EH (cell line): ENCODE results near the gene GPRC5C.

Experiments
- DNase-seq: peaks from one replicate; pipeline ENCODE4 v3.0.0-alpha.2; 2015; ENCODE audit warnings: low read depth

Gene GPRC5C

DNA sequence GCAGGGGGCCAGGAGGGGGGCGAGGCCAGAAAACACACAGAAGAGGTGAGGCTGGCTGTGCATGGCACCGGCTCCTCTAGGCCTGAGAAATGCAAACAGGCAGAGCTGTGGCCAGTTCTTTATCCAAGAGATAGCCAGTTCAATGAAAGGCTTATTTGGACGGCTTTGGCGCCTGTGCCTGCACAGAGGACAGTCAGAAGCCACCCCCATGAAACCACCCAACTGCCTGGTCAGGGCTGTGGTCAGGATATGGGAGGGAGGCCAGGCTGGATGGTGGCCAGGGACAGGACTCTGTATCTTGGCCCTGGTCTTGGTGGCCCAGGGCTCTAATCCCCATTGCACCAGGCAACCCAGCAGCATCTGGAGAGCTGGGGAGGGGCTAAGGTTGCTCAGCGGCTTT is 24.5 kb upstream of the GPRC5C start:
- DNase-seq: no peak

DNA sequence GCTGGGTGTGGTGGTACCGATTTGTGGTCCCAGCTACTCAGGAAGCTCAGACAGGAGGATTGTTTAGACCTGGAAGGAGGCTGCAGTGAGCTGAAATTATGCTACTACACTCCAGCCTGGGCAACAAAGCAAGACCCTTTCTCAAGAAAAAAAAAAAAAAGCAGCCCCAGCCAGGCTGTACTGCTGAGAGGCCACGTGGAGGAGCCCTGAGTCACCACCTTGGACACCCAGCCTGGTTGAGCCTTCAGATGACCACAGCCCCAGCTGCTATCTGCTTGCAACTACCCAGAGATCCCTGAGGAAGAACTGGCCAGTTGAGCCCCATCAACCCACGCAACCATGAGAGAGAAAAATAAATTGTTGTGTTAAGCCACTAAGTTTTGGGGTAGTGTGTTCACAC is 23.6 kb upstream of the GPRC5C start:
- no peak for DNase-seq

DNA sequence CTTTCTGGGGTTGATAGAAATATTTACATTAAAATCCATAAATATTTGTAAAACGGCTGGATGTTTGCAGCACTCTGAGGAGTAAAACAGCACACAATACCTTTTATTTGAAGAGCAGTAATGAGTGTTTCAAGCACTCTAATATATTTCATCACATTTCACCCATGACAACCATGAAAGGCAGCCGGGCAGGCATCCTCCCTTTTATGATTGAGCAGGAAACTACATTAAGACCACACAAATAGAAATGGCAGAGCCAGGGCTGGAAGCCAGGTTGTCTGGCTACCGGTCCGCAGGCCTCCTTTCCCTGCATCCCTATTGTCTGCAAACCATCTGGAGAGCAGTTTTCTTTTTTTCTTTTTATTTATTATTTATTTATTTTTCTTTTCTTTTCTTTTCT is 23.1 kb upstream of the GPRC5C start:
- DNase-seq: no peak

DNA sequence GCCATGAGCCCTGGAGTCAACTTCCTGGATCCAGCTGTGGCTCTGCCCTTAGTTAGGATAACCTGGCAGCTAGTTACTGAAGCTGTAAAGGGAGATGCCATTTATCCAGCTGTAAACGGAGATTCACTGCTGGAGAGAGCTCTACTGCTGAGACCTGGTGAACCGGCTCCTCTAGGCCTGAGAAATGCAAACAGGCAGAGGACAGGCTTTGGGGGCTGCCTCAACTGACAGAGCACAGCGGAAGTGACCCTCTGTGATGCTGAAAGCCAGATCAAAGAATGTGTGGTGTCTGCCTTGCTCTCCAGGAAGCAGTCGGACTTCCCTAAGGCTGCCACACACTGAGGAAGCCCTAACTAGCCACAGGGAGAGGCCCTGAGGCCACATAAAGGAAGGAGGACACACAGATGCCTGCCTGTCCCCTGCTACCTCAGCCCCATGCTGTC is 21.9 kb upstream of the GPRC5C start:
- DNase-seq: no peak

DNA sequence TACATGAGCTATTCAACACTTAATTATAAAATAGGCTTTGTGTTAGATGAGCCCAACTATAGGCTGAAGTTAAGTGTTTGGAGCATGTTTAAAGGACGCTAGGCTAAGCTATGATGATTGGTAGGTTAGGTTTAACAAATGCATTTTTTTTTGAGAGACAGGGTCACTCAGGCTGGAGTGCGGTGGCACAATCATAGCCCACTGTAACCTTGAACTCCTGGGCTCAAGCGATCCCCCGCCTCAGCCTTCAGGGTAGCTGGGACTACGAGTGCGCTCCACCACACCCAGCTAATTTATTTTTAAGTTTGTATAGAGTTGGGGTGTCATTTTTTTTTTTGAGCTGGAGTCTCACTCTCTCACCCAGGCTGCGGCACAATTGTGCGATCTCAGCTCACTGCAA is 19.3 kb upstream of the GPRC5C start:
- no peak for DNase-seq

DNA sequence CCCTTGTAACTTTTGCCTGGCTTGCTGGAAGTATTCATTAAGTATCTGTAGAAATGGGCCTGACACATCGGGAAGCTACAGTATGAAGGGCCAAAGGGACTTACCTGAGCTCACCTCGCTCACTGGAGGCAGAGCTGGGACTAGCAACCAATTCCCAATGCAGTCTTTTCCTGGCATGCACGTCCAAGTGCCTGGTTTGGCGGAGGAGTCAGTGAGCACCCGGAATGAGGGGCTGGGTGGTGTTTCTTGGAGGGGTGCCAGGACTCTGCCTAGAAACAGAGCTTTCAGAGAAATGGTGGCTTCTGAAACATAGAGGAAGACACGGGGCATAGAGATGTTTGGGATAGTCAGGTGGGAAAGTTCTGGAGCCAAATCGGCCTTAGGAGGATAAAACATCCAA is 18.4 kb upstream of the GPRC5C start:
- no peak for DNase-seq

DNA sequence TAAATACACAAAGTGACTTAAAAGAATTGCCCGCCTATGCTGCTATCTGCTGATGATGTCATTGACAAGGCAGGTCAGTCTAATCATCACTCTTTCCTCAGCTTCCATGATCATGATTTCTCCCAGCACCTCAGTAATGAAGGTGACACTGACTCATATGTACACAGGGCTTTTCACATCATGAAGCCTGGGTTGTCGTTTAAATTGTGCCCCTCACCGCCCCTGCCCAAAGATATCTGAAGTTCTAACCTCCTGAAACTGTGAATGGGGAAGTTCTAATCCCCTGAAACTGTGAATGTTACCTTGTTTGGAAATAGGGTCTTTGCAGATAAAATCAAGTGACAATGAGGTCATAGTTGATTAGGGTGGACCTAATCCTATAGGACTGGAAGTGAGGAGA is 17.4 kb upstream of the GPRC5C start:
- no peak for DNase-seq

DNA sequence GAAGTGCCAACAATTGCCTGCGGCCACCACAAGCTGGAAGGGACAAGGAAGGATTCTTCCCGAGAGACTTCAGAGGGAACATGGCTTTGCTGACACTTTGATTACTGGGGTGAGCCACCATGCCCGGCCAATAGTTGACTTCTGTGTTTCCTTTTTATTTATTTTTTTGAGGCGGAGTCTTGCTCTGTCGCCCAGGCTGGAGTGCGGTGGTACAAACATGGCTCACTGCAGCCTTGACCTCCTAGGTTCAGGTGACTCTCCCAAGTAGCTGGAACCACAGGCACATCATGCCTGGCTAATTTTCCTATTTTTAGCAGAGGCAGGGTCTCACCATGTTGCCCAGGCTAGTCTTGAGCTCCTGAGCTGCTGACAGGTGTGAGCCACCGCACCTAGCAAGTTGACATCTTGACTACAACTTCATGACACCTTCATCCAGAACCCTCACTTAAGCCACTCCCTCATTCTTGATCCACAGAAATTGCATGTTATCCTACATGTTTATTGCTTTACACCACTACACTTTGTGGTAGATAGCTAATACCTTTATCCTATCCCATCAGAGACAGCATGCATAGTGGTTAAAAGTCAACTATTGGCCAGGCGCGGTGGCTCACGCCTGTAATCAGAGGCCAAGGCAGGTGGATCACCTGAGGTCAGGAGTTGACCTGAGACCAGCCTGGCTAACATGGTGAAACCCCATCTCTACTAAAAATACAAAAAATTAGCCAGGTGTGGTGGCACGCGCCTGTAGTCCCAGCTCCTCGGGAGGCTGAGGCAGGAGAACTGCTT is 16.1 kb upstream of the GPRC5C start:
- DNase-seq: no peak

DNA sequence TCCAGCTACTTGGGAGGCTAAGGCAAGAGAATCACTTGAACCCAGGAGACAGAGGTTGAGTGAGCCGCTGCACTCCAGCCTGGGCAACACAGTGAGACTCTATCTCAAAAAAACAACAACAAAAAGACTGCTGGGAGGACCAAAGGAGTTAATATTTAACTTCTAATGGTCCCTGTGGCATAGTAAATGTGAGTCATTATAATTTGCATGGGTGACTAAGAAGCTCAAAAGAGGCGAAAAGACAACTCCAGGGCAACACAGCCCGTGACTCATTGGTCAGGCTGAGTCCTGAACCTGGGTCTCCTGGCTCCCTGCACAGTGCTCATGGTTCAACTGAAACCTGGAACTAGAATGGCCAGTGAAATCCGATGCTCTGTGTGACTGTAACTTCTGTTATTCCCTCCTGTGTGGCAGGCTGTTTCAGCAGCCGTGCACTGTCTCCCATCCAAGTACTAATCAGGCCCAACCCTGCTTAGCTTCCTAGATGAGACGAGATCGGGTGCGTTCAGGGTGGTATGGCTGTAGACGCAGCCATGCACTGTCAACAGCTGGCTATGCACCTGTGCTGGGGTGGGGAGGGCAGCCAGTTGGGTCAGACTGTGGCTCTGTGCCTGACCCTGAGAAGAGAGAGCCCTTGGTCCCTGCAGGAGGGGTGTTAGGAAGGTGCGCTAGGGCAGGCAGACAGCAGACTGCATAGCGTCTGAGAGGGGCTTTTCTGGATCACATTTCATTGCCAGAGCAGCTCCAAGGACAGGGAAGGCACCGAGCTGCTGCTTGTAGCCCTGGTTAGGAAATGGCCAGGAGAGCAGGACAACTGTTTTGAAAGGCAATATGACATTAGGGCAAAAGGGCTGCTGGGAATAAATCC is 14.5 kb upstream of the GPRC5C start:
- DNase-seq: no peak

DNA sequence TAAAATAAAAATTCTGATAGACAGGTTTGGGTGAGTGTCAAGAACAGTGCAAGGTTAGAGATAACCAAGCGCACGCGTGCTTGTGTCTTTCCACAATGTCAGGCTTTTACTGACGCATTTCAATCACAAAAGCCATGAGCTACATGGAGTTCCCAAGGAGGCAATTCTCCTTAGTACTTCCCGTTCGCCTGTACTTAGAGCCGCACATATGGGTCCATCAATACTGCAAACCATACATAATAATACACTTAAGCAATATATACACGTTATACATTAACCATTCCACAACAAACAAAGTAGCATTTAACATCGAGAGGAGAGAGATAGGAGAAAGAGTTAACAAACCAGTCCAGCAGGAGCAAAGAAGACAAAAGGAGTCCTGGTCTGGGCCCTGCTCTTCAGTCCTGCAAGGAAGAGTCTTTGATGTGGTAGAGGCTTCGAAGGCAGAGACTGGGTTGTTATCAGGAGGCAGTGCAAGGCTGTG is 11.9 kb upstream of the GPRC5C start:
- DNase-seq: no peak

DNA sequence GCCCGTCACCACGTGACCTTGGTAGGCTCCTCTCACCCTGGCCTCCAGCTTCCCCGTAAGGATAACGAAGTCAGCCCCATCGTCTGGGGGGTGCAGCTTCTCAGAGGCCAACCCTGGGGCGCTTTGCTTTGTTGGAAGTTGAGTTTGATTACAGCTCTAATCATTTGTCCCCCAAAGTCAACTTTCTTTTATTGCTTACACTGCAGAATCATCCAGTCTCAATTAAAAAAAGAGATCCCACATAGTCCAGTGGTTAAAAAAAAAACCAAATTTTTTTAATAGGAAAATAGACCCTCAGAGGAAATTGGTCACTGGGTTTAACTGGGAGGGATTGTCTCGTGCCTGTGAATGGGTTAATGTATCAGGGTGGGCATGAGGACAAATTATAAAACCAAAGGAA is 7.8 kb upstream of the GPRC5C start:
- no peak for DNase-seq

DNA sequence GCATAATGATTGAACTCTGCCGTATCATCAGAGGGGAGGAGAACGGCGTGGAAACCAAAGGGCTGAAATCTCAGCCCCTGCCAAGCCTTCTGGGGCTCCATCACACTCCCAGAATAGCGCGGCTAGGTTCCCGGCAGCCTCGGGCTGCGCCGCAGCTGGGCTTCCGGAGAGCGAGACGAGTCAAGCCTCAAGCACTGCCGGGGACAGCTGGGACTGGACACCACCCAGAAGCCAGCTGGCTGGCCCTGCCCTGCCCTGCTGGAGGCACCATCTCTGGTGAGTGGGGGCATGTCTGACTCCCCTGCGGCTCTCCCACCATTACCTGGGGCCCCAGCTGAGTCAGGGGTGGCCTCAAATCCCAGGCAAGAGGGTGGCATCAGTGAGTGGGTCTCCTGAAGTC is 7.2 kb upstream of the GPRC5C start:
- DNase-seq: no peak

DNA sequence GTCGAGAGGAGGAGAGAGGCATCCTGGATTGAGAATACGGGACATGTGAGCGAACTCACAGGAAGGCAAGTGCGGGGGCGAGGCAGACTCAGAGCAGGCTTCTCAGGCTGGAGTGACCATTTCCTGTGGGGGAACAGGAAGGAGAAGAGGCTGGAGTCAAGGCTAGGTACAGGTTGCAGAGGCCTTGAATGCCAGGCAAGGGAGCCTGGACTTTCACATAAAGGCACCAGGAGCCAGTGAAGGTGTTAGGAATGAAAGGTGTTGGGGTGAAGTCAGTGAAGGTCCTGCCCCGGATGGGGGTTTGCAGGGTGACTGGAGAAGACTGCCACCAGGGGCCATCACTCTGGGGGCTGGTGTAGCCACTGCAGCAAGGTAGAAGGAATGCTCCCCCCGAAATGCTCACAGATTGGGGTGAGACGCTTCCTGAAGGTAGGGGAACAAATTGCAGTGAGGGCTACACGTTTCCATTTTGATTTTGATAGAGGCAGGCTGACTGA is 5.3 kb upstream of the GPRC5C start:
- no peak for DNase-seq

DNA sequence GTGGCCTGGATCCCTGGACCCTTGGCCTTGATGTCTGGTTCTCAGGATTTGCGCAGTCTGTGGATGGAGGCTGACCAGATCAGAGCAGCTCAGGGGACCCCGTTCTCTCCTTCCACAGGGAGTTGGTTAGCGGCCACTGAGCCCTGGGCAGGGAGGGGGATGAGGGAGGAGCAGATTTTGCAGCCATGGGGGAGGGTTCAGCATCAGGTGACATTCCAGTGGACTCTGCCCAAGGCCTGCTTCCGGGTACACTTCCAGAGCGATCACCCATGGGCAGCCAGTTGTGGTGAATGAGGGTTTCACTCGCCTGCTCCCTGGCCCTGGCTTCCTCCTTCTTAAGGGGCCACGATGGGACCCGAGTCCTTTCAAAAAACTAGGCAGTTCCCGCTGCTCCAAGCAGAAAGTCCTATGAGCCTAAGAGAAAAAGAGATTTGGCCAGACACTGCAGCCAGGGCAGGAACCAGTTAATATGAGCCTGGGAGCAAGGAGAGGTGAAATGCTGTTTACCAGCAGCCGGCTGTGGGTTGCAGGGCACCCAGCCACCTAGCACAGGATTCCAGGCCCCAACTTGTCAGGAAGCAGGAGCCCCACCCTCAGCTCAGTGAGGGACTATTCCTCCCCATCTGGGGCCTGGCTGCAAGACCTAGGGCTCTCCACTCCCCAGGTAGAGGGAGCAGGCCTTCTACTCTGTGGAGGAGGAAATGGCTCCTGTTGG is 4.7 kb upstream of the GPRC5C start:
- DNase-seq: no peak

DNA sequence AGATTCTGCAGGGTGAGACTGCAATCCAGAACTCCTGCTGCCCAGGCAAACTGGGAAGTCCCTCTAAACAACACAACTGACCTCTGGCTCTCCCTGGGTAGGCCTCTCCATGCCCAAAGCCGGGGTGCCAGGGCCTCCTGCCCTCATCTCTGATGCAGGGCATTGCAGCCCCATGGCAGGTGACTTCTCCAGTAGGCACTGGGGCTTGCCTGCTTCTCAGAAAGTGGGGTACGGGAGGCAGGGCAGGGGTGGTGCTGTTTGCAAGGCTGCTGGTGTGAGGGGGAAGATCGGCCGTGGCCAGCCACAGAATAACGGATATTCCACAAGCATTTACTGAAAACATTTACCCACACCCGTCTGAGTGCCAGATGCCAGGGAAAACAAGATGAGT is 4.1 kb upstream of the GPRC5C start:
- no peak for DNase-seq

DNA sequence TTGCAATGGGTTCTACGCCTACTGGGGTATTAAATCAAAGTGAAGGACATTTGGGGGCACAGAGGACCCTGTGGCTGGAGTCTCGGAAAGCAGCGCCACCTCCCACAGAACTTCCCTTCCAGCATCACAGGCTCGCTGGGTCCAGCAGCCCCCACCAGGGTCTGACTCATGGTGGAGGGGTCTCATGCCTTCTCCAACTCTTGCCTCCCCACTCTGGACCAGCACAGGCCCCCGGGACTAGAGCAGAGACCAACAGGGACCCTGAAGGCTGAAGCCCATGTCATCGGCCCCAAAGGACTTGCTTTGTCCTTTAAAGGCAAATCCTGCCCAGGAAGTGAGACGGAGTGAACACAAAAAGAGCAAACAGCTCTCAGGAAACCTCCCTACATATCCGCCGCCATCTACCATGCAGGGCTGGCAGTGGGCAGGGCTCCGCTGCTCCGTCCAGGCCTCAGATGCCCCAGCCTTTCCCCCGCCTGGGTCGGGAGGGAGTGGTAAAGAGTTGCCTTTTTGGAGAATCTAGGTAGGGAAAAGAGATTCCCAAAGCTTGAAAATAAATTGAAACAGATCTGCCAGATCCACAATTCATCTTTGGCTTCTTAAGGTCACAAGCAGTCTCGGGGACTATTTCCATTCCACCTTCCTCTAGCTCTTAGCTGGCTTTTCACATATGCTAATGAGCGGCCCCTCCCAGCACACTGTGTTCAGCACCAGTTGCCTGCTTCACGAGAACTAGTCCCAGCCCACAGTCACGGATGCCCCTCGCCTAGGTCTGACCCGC is 2.1 kb upstream of the GPRC5C start:
- no peak for DNase-seq

DNA sequence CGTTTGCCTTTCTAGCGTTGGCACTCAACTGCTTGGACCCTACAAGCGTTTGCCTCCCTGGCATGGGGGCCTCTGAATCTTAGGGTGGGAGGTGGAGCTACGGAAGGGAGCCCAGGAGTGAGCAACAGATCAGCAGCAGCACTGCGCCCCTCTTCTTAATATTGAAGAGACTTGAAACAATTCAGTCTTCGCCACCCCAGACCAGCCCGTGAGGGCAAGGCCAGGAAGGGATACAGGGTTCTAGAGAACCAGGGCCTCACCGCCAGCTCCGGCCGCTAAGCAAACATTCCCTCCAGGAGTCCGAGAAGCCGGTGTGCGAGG is 1.5 kb upstream of the GPRC5C start:
- DNase-seq: no peak

DNA sequence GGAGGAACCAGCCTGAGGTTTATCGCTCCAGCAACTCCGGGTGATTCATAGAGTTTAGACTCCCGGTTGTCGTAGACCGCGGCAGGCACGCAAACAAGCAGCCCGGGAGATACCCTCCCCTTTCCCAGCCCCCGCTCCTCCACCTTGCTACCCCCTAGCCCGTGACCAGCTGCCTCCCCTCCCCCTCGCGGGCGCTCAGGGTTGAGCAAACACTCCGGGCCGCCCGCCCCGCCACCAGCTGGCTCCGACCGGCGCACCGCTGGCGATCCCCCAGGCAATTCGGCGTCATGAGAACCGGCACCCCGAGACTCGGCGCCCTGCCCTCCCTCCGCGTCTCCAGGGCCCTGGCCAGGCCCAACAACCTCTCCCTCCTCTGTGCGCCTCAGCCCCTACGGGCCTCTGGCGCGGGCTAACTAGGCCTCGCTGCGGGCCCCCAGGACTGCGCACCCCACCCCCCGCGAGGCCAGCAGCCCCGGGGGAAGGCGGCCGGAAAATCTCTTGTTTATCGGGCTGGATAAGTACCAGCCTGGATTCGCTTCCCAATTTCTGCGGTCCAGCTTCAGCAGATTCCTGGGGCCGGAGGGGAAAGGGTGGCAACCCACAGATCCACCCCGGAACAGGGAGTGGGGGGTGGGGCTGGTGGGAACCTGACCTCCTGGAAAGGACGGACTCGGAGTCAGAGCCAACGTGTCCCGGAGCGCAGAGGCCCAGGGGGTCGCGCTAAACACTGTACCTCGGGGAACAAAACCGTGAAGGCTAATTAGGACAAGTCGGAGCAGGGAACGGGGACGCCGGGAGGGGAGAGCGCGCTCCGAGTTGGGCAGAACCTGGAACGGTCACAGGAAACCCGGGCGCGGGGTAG is 951 bp upstream of the GPRC5C start:
- DNase-seq: no peak

DNA sequence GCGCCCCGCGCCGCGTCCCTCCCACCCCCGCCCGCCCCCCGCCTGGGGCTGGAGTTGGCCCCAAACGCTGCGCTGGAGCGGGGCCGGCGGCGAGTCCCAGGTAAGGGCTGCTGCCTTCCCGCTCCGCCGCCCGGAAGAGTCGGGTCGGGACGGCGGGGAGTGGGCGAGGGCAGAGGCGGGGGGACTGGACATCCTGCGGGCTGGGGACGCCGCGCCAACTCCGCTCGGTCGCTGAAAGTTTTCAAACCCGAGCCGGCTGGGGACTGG is 469 bp downstream of the GPRC5C start:
- DNase-seq: no peak

DNA sequence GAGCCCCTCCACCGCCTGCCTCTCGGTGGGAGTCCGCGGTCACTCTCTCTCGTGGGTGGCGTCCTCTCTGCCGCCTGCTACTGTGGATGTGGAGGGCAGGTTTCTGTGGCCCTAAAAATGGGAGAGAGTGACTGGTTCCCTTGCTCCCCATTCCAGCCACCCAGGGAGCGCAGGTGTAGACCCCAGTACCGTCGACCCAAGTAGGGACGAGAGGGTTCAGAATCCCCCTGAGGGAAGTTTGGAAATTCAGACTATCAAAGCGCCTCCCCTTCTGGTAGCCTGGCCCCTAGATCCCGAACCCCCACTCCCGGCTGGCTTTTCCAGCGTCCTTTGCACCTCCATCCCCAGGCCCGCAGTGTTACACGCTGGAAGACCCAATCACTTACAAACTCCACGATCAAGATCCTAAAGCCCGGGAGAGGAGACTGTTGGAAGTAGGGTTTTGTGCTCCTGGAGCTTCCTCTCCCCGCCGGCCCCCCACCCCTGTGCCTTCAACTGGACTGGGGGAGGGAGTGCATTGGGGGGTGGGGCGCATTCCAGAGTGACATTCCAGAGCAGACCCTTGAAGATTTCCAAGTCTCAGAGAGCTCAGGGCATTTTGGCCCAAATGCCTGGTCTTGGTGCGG is 991 bp downstream of the GPRC5C start:
- DNase-seq: no peak
